HepG2 (cell line): Measurements from ENCODE around the gene B4GALT3. TPM values are rescaled to one million over a fixed set of nuclear protein-coding genes. Genes with fewer than 3 reads are reported as not detected.

Experiments used
- ATAC-seq: fragments of 200-7000 bp; cut with Tn5 transposase; 3 replicates; pipeline ENCODE4 v1.9.1; 2020; ENCODE audit warnings: mild to moderate bottlenecking, moderate library complexity
- BruUV-seq: library from RNA; stranded (reverse); fragments of 400-500 nt; replicated peaks from 2 replicates; lab custom pipeline; 2021; lab: Mats Ljungman, UMichigan
- CTCF ChIA-PET: fragments of 300-600 bp; formaldehyde crosslinking; extraction: SDS; loops from one replicate; lab custom pipeline; 2021; ENCODE audit warnings: low total read pairs, inconsistent platforms, low intra/inter-chr PET ratio; lab: Yijun Ruan, JAX
- POLR2A ChIA-PET: fragments of 350-600 bp; sonication (Branson Sonifier 250); formaldehyde crosslinking; loops from one replicate; lab custom pipeline; 2020; ENCODE audit warnings: antibody characterized with exemption, inconsistent platforms; lab: Yijun Ruan, JAX
- DNase-seq: peaks from one replicate; pipeline ENCODE4 v3.0.0-alpha.2; 2015; ENCODE audit warnings: low spot score
- FAIRE-seq: peaks from 3 replicates; lab custom pipeline; 2011; peaks lifted over from hg19 to GRCh38; lab: Jason Lieb, UNC
- H2AFZ ChIP-seq: one replicate; pipeline ENCODE4 v1.6.1; 2011; ENCODE audit warnings: low read length, inconsistent platforms
- H3K27ac ChIP-seq: fragments of 300-600 bp; 3 replicates; pipeline ENCODE4 v1.8.0; 2011; ENCODE audit warnings: mixed run types, mild to moderate bottlenecking, mixed read lengths, low read length, inconsistent platforms; ENCODE audit not compliant: insufficient read depth; ENCODE audit errors: extremely low read length
- H3K27me3 ChIP-seq, 2 experiments: fragments of 200-600 bp in 1 of 2; 2 replicates in 1 of 2; 3 replicates in 1 of 2; pipeline versions ENCODE4 v1.6.0 to v1.8.0; 2011; ENCODE audit warnings: low read length in 2 of 2, mild to moderate bottlenecking in 2 of 2, moderate library complexity in 2 of 2, inconsistent platforms in 1 of 2; ENCODE audit not compliant: insufficient read depth in 2 of 2, control insufficient read depth in 1 of 2
- H3K36me3 ChIP-seq, 2 experiments: fragments of 200-600 bp in 1 of 2; replicated peaks in 1 of 2; 2 replicates in 1 of 2; 3 replicates in 1 of 2; pipeline versions ENCODE4 v1.5.1 to v1.8.0; 2011; ENCODE audit warnings: low read length in 2 of 2, inconsistent platforms in 1 of 2; ENCODE audit not compliant: insufficient read depth in 2 of 2, control insufficient read depth in 1 of 2
- H3K4me1 ChIP-seq: 2 replicates; pipeline ENCODE4 v1.5.1; 2012; ENCODE audit warnings: low read length, inconsistent platforms; ENCODE audit not compliant: insufficient read depth
- H3K4me2 ChIP-seq: 2 replicates; pipeline ENCODE4 v1.6.0; 2011; ENCODE audit warnings: low read depth, low read length, inconsistent platforms
- H3K4me3 ChIP-seq, 3 experiments: fragments of 200-600 bp in 1 of 3; sonication (generic), shearing (Covaris generic) in 1 of 3; replicated peaks in 1 of 3; 2 replicates each; pipeline ENCODE4 v1.5.1; 2011 to 2016; ENCODE audit warnings: low read length in 3 of 3, inconsistent platforms in 2 of 3, low read depth in 2 of 3, mild to moderate bottlenecking in 2 of 3, control low read depth in 1 of 3, mixed read lengths in 1 of 3; ENCODE audit not compliant: insufficient read depth in 1 of 3
- H3K79me2 ChIP-seq: one replicate; pipeline ENCODE4 v1.6.1; 2011; ENCODE audit warnings: low read length, inconsistent platforms; ENCODE audit not compliant: insufficient read depth
- H3K9ac ChIP-seq: 2 replicates; pipeline ENCODE4 v1.6.0; 2011; ENCODE audit warnings: mild to moderate bottlenecking, low read depth, low read length, inconsistent platforms; ENCODE audit not compliant: insufficient read depth
- H3K9me3 ChIP-seq: 2 replicates; pipeline ENCODE4 v1.5.1; 2012; ENCODE audit warnings: mild to moderate bottlenecking, low read length
- H4K20me1 ChIP-seq: 2 replicates; pipeline ENCODE4 v1.6.0; 2011; ENCODE audit warnings: inconsistent platforms, mild to moderate bottlenecking, low read length, moderate library complexity; ENCODE audit not compliant: insufficient read depth
- FIP1L1 ChIP-seq: fragments of 200-400 bp; formaldehyde crosslinking; IDR thresholded peaks from 2 replicates; pipeline ENCODE4 v1.6.1; 2018; ENCODE audit warnings: low read depth, mild to moderate bottlenecking, low read length, moderate library complexity, borderline replicate concordance; ENCODE audit not compliant: insufficient read depth
- HDAC2 ChIP-seq: sonication (generic); formaldehyde crosslinking; IDR thresholded peaks from 2 replicates; pipeline ENCODE4 v1.4.0; 2020; ENCODE audit warnings: missing genetic modification reagents
- KDM6A ChIP-seq: IDR thresholded peaks from 2 replicates; pipeline ENCODE4 v1.6.1; 2016; ENCODE audit warnings: low read depth
- NR2F6 ChIP-seq, 2 experiments: IDR thresholded peaks; 2 replicates each; pipeline ENCODE4 v1.6.1; 2016; ENCODE audit warnings: antibody characterized with exemption in 1 of 2, mild to moderate bottlenecking in 1 of 2
- POLR2AphosphoS2 ChIP-seq: IDR thresholded peaks from 2 replicates; pipeline ENCODE4 v1.6.1; 2011; ENCODE audit warnings: low read depth, low read length, improper control_type of control experiment
- RBM39 ChIP-seq: fragments of 200-400 bp; formaldehyde crosslinking; IDR thresholded peaks from one replicate; pipeline ENCODE4 v1.6.1; 2018; ENCODE audit warnings: antibody characterized with exemption, mild to moderate bottlenecking, low read depth, low read length; ENCODE audit not compliant: poor library complexity, severe bottlenecking
- YEATS2 ChIP-seq: sonication (generic); formaldehyde crosslinking; IDR thresholded peaks from 2 replicates; pipeline ENCODE4 v1.4.0; 2020; ENCODE audit warnings: missing genetic modification reagents, borderline replicate concordance
- ZNF354B ChIP-seq: sonication (generic); formaldehyde crosslinking; IDR thresholded peaks from 2 replicates; pipeline ENCODE4 v1.8.0; 2022; ENCODE audit warnings: mild to moderate bottlenecking, missing genetic modification reagents
- ZNF468 ChIP-seq: sonication (generic); formaldehyde crosslinking; IDR thresholded peaks from 2 replicates; pipeline ENCODE4 v1.8.0; 2022; ENCODE audit warnings: mild to moderate bottlenecking, moderate library complexity, missing genetic modification reagents
- ZNF780A ChIP-seq: sonication (generic); formaldehyde crosslinking; IDR thresholded peaks from 2 replicates; pipeline ENCODE4 v1.8.0; 2022; ENCODE audit warnings: mild to moderate bottlenecking, missing genetic modification reagents, moderate library complexity
- WGBS: methylation state at CpG from one replicate; pipeline ENCODE4 v1.1.6; 2017; ENCODE audit warnings: low lambda C conversion rate; 5-methylcytosine and 5-hydroxymethylcytosine counted together
- in situ Hi-C: cut with HindIII; loops from 2 replicates; pipeline ENCODE4 v1.10.0; 2017; ENCODE audit warnings: low pct_unique_long_range_greater_than_20kb; ENCODE audit not compliant: extremely low pct_ligation_motif_present
- intact Hi-C: fragments of 100-400 bp; cut with micrococcal nuclease; formaldehyde crosslinking; loops from one replicate; pipeline ENCODE4 v1.10.0; 2022; ENCODE audit not compliant: unreplicated experiment
- polyA plus RNA-seq, 8 experiments: library from polyadenylated mRNA; depleted of rRNA in 3 of 8; stranded (reverse) in 7 of 8; unstranded in 1 of 8; fragments of >200 nt; fragmentation: Illumina TruSeq in 4 of 8; extraction: Trizol in 4 of 8; gene quantifications; 2 replicates each; pipeline versions ENCODE4 v1.2.1 to v1.2.3, GENCODE V29; 2011 to 2016; ENCODE audit warnings: low read depth in 4 of 8, missing spikeins in 1 of 8, mixed read lengths in 1 of 8; ENCODE audit not compliant: insufficient read depth in 1 of 8
- total RNA-seq, 5 experiments: library from RNA; depleted of rRNA; stranded (reverse); fragments of >200 nt; fragmentation: Illumina TruSeq; extraction: Trizol; gene quantifications; 2 replicates each; pipeline ENCODE4 v1.2.3, GENCODE V29; 2016; ENCODE audit warnings: low read depth in 1 of 5
- TF ChIP-seq, protein P1 (sequence below): sonication (generic); formaldehyde crosslinking; IDR thresholded peaks from 2 replicates; pipeline ENCODE4 v1.4.0; 2020; ENCODE audit warnings: mild to moderate bottlenecking, missing genetic modification reagents
- TF ChIP-seq, protein P2 (sequence below): sonication (generic); formaldehyde crosslinking; conservative IDR thresholded peaks from 2 replicates; pipeline ENCODE4 v1.5.0; 2020; ENCODE audit warnings: missing genetic modification reagents
- TF ChIP-seq, protein P3 (sequence below): sonication (generic); formaldehyde crosslinking; IDR thresholded peaks from 2 replicates; pipeline ENCODE4; 2020; ENCODE audit warnings: missing genetic modification reagents, mild to moderate bottlenecking, borderline replicate concordance

B4GALT3 gene
- total and polyA plus RNA-seq, 2 of the 13 experiments (the other 11 are each of a cell fraction or from before 2014, with no cell fraction given): 35.6 to 40.4 TPM

DNA sequence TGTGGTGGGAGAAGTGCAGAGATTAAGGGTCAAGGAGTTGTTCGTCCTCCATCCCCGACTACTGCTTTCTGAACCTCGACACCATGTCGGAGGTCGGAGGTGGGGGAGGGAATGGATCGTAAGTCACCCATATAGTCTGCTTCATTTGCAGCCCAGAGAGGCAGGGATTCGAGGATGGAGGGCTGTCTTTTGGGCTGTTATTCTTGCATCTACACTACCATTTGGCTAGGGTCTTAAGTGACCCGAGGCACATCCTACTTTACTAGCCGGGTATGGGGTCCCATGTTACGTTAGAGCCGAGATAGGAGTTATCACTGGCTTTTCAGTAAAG lies 17.4 kb downstream of the B4GALT3 start:
- no peaks in the 10 kb centered on the region for H4K20me1 ChIP-seq
- H3K4me1 ChIP-seq: peaks cover 39% of the 10 kb centered on the region
- no peak for DNase-seq
- no peaks in the 10 kb centered on the region for H3K9me3 ChIP-seq
- in situ Hi-C loops (no loop called here), intact Hi-C loops (no loop called here)
- H3K9ac ChIP-seq: peak overlapping the region; percentile 91
- ChIA-PET POLR2A (no interaction called here), CTCF (no interaction called here)
- peak overlapping the region; percentile 64 for H3K27ac ChIP-seq
- no TSS peak for BruUV-seq
- H3K36me3 ChIP-seq: peaks cover 11 to 39% of the 10 kb centered on the region in 2 experiments; a peak in 4 of 5 replicates
- WGBS: 21% methylated on average over 11 of the region's 11 CpGs
- no peak for FAIRE-seq
- H3K4me2 ChIP-seq: peak overlapping the region; percentile 97
- no peak overlapping the region for H2AFZ ChIP-seq
- no peak for ATAC-seq
- no peaks in the 10 kb centered on the region; a peak in 1 of 5 replicates for H3K27me3 ChIP-seq
- peaks cover 10% of the 10 kb centered on the region for H3K79me2 ChIP-seq
- H3K4me3 ChIP-seq: peak overlapping the region; percentile 84 to 95 (median 94)
- no peak for TF ChIP-seq FIP1L1
- TF ChIP-seq RBM39: no peak
- TF ChIP-seq NR2F6 (IDR thresholded peaks at IDR 0.05): no peak
- TF ChIP-seq NR2F6 (CRISPR knock-in tag; IDR thresholded peaks at IDR 0.05): peak; percentile 25; the same call in 1 of the 2 replicates
- no peak for TF ChIP-seq ZNF354B (CRISPR knock-in tag)
- TF ChIP-seq, protein P1, sequence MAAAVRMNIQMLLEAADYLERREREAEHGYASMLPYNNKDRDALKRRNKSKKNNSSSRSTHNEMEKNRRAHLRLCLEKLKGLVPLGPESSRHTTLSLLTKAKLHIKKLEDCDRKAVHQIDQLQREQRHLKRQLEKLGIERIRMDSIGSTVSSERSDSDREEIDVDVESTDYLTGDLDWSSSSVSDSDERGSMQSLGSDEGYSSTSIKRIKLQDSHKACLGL (CRISPR knock-in tag): no peak
- no peak for TF ChIP-seq POLR2AphosphoS2
- TF ChIP-seq, protein P2, sequence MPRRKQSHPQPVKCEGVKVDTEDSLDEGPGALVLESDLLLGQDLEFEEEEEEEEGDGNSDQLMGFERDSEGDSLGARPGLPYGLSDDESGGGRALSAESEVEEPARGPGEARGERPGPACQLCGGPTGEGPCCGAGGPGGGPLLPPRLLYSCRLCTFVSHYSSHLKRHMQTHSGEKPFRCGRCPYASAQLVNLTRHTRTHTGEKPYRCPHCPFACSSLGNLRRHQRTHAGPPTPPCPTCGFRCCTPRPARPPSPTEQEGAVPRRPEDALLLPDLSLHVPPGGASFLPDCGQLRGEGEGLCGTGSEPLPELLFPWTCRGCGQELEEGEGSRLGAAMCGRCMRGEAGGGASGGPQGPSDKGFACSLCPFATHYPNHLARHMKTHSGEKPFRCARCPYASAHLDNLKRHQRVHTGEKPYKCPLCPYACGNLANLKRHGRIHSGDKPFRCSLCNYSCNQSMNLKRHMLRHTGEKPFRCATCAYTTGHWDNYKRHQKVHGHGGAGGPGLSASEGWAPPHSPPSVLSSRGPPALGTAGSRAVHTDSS (CRISPR knock-in tag): no peak
- TF ChIP-seq YEATS2 (CRISPR knock-in tag): no peak; the same call in 1 of the 2 replicates
- no peak for TF ChIP-seq ZNF468 (CRISPR knock-in tag)
- TF ChIP-seq KDM6A (CRISPR knock-in tag): no peak
- TF ChIP-seq, protein P3, sequence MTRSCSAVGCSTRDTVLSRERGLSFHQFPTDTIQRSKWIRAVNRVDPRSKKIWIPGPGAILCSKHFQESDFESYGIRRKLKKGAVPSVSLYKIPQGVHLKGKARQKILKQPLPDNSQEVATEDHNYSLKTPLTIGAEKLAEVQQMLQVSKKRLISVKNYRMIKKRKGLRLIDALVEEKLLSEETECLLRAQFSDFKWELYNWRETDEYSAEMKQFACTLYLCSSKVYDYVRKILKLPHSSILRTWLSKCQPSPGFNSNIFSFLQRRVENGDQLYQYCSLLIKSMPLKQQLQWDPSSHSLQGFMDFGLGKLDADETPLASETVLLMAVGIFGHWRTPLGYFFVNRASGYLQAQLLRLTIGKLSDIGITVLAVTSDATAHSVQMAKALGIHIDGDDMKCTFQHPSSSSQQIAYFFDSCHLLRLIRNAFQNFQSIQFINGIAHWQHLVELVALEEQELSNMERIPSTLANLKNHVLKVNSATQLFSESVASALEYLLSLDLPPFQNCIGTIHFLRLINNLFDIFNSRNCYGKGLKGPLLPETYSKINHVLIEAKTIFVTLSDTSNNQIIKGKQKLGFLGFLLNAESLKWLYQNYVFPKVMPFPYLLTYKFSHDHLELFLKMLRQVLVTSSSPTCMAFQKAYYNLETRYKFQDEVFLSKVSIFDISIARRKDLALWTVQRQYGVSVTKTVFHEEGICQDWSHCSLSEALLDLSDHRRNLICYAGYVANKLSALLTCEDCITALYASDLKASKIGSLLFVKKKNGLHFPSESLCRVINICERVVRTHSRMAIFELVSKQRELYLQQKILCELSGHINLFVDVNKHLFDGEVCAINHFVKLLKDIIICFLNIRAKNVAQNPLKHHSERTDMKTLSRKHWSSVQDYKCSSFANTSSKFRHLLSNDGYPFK (CRISPR knock-in tag): no peak
- 0 out of 2 replicates have a peak, but pooled peaks have one; percentile 7 for TF ChIP-seq HDAC2 (CRISPR knock-in tag)
- no peak for TF ChIP-seq ZNF780A
